ENCODE data around the gene MICAL1. TPM values are rescaled to one million over a fixed set of nuclear protein-coding genes. Genes with fewer than 3 reads are reported as not detected.

Gene MICAL1
- total RNA-seq, 1 experiment from 2014 or later, result 11.7 TPM

GRCh38 chr6:109449064-109449794 lies 6.3 kb downstream of the MICAL1 start:
- Histone ChIP-seq H3K4me1 (no peaks in the 10 kb centered on the region), H3K36me3 (ENCODE audit: control insufficient read depth, insufficient read depth, low read length) (no peaks in the 10 kb centered on the region), H3K4me3 (ENCODE audit: low read depth, low read length) (no peak overlapping the region), H3K27me3 (replicated peaks; ENCODE audit: control insufficient read depth, insufficient read depth, low read length) (no peaks in the 10 kb centered on the region), H3K9me3 (no peaks in the 10 kb centered on the region)
- Mint-ChIP-seq H3K27ac (ENCODE audit: unreplicated experiment) (peak overlapping the region; percentile 48), H3K36me3 (ENCODE audit: insufficient read depth, unreplicated experiment) (peaks cover 15% of the 10 kb centered on the region), H3K4me3 (ENCODE audit: unreplicated experiment) (no peak overlapping the region), H3K27me3 (ENCODE audit: insufficient read depth, unreplicated experiment) (no peaks in the 10 kb centered on the region), H3K9me3 (ENCODE audit: unreplicated experiment) (no peaks in the 10 kb centered on the region), H3K4me1 (ENCODE audit: low read depth, unreplicated experiment) (no peaks in the 10 kb centered on the region)
- ChIA-PET CTCF (no interaction called here), POLR2A (interaction anchor here (0.6 kb wide), 1 partner anchor 28 kb away, joined by 3 read pairs; no protein-coding TSS in a partner anchor)
- TF ChIP-seq CTCF (IDR thresholded peaks at IDR 0.05; ENCODE audit: insufficient read depth in 1 of 2, low read depth in 1 of 2, low read length in 1 of 2, severe bottlenecking in 1 of 2, unreplicated experiment in 1 of 2), result no peak
- no peak for DNase-seq
- BruUV-seq (replicated peaks), result no TSS peak
- intact Hi-C loops (cut with micrococcal nuclease; ENCODE audit: unreplicated experiment), result loop anchor here (5.0 to 10.0 kb wide), 2 partner anchors 33 to 264 kb away; partner anchors contain the start of gene ZBTB24

DNA sequence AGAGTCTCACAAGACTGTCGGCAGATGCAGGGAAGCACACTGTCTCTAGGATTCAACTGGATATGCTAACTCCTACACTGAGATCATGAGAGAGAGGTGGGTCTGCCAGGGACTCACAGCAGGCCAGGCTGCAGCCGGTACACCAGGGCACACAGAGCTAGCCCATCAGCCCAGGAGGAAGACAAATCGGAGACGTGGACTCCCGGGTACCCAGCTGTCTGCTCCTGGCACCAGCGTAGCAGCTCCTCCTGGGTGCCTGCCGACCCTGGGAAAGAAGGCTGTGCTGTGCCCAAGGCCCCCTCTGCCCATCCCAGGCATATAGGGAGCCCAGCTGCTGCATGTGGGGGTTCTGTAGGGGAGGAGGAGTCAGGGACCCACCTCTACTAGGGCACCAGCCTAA lies 7.0 kb downstream of the MICAL1 start:
- H3K36me3 ChIP-seq (ENCODE audit: control insufficient read depth, insufficient read depth, low read length), result no peaks in the 10 kb centered on the region
- H3K27me3 ChIP-seq (replicated peaks; ENCODE audit: control insufficient read depth, insufficient read depth, low read length), result no peaks in the 10 kb centered on the region
- peaks cover 15% of the 10 kb centered on the region for H3K36me3 Mint-ChIP-seq (ENCODE audit: insufficient read depth, unreplicated experiment)
- H3K4me3 Mint-ChIP-seq (ENCODE audit: unreplicated experiment), result no peak overlapping the region
- H3K9me3 ChIP-seq, result no peaks in the 10 kb centered on the region
- H3K9me3 Mint-ChIP-seq (ENCODE audit: unreplicated experiment), result no peaks in the 10 kb centered on the region
- intact Hi-C loops (cut with micrococcal nuclease; ENCODE audit: unreplicated experiment), result loop anchor here (5.0 to 10.0 kb wide), 2 partner anchors 34 to 264 kb away; partner anchors contain the start of gene ZBTB24
- no peaks in the 10 kb centered on the region for H3K4me1 Mint-ChIP-seq (ENCODE audit: low read depth, unreplicated experiment)
- TF ChIP-seq CTCF (IDR thresholded peaks at IDR 0.05; ENCODE audit: insufficient read depth in 1 of 2, low read depth in 1 of 2, low read length in 1 of 2, severe bottlenecking in 1 of 2, unreplicated experiment in 1 of 2), result no peak
- H3K27ac Mint-ChIP-seq (ENCODE audit: unreplicated experiment), result no peak overlapping the region
- no peaks in the 10 kb centered on the region for H3K27me3 Mint-ChIP-seq (ENCODE audit: insufficient read depth, unreplicated experiment)
- H3K4me1 ChIP-seq, result no peaks in the 10 kb centered on the region
- CTCF ChIA-PET, result no interaction called here
- no TSS peak for BruUV-seq (replicated peaks)
- no peak overlapping the region for H3K4me3 ChIP-seq (ENCODE audit: low read depth, low read length)
- POLR2A ChIA-PET, result interaction anchor here (0.6 kb wide), 1 partner anchor 28 kb away, joined by 3 read pairs; no protein-coding TSS in a partner anchor
- DNase-seq, result no peak

DNA sequence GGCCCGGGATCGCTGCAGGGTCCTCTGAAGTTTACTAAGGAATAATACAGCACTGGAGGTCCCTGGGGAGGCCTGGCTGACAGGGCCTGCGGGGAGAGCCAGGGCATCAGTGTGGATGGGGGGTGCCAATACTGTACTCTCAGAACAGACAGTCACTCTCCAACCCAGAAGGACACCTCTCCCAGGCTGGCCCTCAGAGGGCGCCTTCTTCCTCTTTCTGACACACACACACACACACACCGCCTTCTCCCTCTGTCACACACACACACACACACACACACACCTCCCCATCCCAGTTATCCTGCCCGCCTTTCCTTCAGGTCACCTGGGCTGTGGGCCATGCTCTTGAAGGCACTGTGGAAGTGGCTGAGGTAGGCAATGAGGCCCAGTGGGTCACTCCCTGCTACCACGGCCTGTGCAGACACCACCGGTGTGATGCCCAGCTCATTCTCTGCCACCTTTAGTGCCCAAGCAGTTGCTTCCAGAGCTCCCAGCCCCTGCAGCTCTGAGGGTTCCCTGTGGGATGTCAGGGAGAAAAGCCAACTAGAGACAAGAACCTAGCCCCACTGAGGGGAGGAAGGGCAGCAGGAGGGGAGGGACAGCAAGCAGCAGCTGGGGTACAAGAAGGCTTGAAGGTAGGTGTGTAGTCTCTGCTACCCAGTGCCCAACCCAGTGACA lies 7.6 kb downstream of the MICAL1 start:
- Mint-ChIP-seq H3K4me3 (ENCODE audit: unreplicated experiment) (no peak overlapping the region), H3K27me3 (ENCODE audit: insufficient read depth, unreplicated experiment) (no peaks in the 10 kb centered on the region), H3K27ac (ENCODE audit: unreplicated experiment) (no peak overlapping the region), H3K4me1 (ENCODE audit: low read depth, unreplicated experiment) (no peaks in the 10 kb centered on the region), H3K36me3 (ENCODE audit: insufficient read depth, unreplicated experiment) (peaks cover 15% of the 10 kb centered on the region), H3K9me3 (ENCODE audit: unreplicated experiment) (no peaks in the 10 kb centered on the region)
- H3K4me1 ChIP-seq, result no peaks in the 10 kb centered on the region
- ChIA-PET CTCF (no interaction called here), POLR2A (no interaction called here)
- no peaks in the 10 kb centered on the region for H3K9me3 ChIP-seq
- H3K4me3 ChIP-seq (ENCODE audit: low read depth, low read length), result no peak overlapping the region
- intact Hi-C loops (cut with micrococcal nuclease; ENCODE audit: unreplicated experiment), result loop anchor here (5.0 to 10.0 kb wide), 2 partner anchors 34 to 263 kb away; partner anchors contain the start of gene ZBTB24
- H3K27me3 ChIP-seq (replicated peaks; ENCODE audit: control insufficient read depth, insufficient read depth, low read length), result no peaks in the 10 kb centered on the region
- H3K36me3 ChIP-seq (ENCODE audit: control insufficient read depth, insufficient read depth, low read length), result no peaks in the 10 kb centered on the region
- no TSS peak for BruUV-seq (replicated peaks)
- TF ChIP-seq CTCF (IDR thresholded peaks at IDR 0.05; ENCODE audit: insufficient read depth in 1 of 2, low read depth in 1 of 2, low read length in 1 of 2, severe bottlenecking in 1 of 2, unreplicated experiment in 1 of 2), result no peak
- no peak for DNase-seq
